HG03439 (cell line): ENCODE data around the gene GEMIN7.

Experiments used
- ATAC-seq: cut with Tn5 transposase; IDR thresholded peaks from one replicate; pipeline ENCODE4 v1.9.1; 2021; ENCODE audit warnings: mild to moderate bottlenecking, moderate library complexity; ENCODE audit not compliant: unreplicated experiment

The GEMIN7 gene

GRCh38 chr19:45059258-45059965 is 19.6 kb upstream of the GEMIN7 start:
- no peak for ATAC-seq

GRCh38 chr19:45061965-45062364 is 17.1 kb upstream of the GEMIN7 start:
- no peak for ATAC-seq

- no peak for ATAC-seq
Measured at GRCh38 chr19:45063851-45064801, 14.9 kb upstream of the GEMIN7 start.

- ATAC-seq: no peak
Measured at GRCh38 chr19:45066921-45067661, 12.0 kb upstream of the GEMIN7 start.

GRCh38 chr19:45068041-45068440 is 11.0 kb upstream of the GEMIN7 start:
- ATAC-seq: no peak

GRCh38 chr19:45069056-45069455 is 10.0 kb upstream of the GEMIN7 start:
- no peak for ATAC-seq

- no peak for ATAC-seq
Measured at GRCh38 chr19:45070214-45070613, 8.8 kb upstream of the GEMIN7 start.

- ATAC-seq: no peak
Measured at GRCh38 chr19:45070861-45071544, 8.1 kb upstream of the GEMIN7 start.

- ATAC-seq: no peak
Measured at GRCh38 chr19:45071545-45071938, 7.5 kb upstream of the GEMIN7 start.

GRCh38 chr19:45071969-45072790 is 6.9 kb upstream of the GEMIN7 start:
- ATAC-seq: no peak

- ATAC-seq: no peak
Measured at GRCh38 chr19:45074744-45075300, 4.2 kb upstream of the GEMIN7 start.

- peak; percentile 45 for ATAC-seq
Measured at GRCh38 chr19:45075301-45076028, 3.6 kb upstream of the GEMIN7 start.

- ATAC-seq: peak; percentile 44
Measured at GRCh38 chr19:45076029-45076850, 2.8 kb upstream of the GEMIN7 start, which contains the start of gene ZNF296. ZNF296 (minus strand) TSS chr19:45076478; CDS start chr19:45076373, 105 bp downstream.

- no peak for ATAC-seq
Measured at GRCh38 chr19:45076851-45077730, 2.0 kb upstream of the GEMIN7 start.

GRCh38 chr19:45078390-45079062 is 534 bp upstream of the GEMIN7 start:
- ATAC-seq: no peak

- ATAC-seq: no peak
Measured at GRCh38 chr19:45079911-45080370, 881 bp downstream of the GEMIN7 start.
